Astrocyte (in vitro differentiated cells and primary cell): ENCODE results near the gene CLIP2. TPM values are rescaled to one million over a fixed set of nuclear protein-coding genes. Genes with fewer than 3 reads are reported as not detected.

ENCODE experiments used
- DNase-seq: peaks from one replicate; pipeline ENCODE4 v3.0.0-alpha.2; 2010; ENCODE audit warnings: low read depth
- FAIRE-seq: peaks from 2 replicates; lab custom pipeline; 2011; peaks lifted over from hg19 to GRCh38; lab: Jason Lieb, UNC
- H2AFZ ChIP-seq: 2 replicates; pipeline ENCODE4 v1.6.0; 2012; ENCODE audit warnings: low read depth, low read length, inconsistent platforms
- H3K27ac ChIP-seq: 2 replicates; pipeline ENCODE4 v1.5.1; 2011; ENCODE audit warnings: low read depth, low read length, inconsistent platforms
- H3K27me3 ChIP-seq: 2 replicates; pipeline ENCODE4 v1.6.0; 2011; ENCODE audit warnings: low read length, inconsistent platforms; ENCODE audit not compliant: insufficient read depth
- H3K36me3 ChIP-seq: 2 replicates; pipeline ENCODE4 v1.5.1; 2011; ENCODE audit warnings: low read length, inconsistent platforms; ENCODE audit not compliant: insufficient read depth
- H3K4me1 ChIP-seq: 2 replicates; pipeline ENCODE4 v1.5.1; 2011; ENCODE audit warnings: low read length, inconsistent platforms; ENCODE audit not compliant: insufficient read depth
- H3K4me2 ChIP-seq: 2 replicates; pipeline ENCODE4 v1.6.0; 2012; ENCODE audit warnings: low read length, inconsistent platforms
- H3K4me3 ChIP-seq: 2 replicates; pipeline ENCODE4 v1.5.1; 2011; ENCODE audit warnings: low read depth, mild to moderate bottlenecking, low read length, inconsistent platforms; ENCODE audit not compliant: insufficient read depth
- H3K79me2 ChIP-seq: 2 replicates; pipeline ENCODE4 v1.6.0; 2012; ENCODE audit warnings: mild to moderate bottlenecking, low read length, inconsistent platforms; ENCODE audit not compliant: insufficient read depth
- H3K9ac ChIP-seq: 2 replicates; pipeline ENCODE4 v1.6.0; 2012; ENCODE audit warnings: mild to moderate bottlenecking, low read length, inconsistent platforms
- H3K9me3 ChIP-seq: 2 replicates; pipeline ENCODE4 v1.5.1; 2012; ENCODE audit warnings: low read depth, mild to moderate bottlenecking, low read length, inconsistent platforms; ENCODE audit not compliant: insufficient read depth
- H4K20me1 ChIP-seq: 2 replicates; pipeline ENCODE4 v1.6.0; 2012; ENCODE audit warnings: low read length, inconsistent platforms; ENCODE audit not compliant: insufficient read depth
- H3K27ac Mint-ChIP-seq: one replicate; pipeline ENCODE4 v1.8.0; 2021; ENCODE audit warnings: mild to moderate bottlenecking, mixed read lengths; ENCODE audit not compliant: unreplicated experiment
- H3K27me3 Mint-ChIP-seq: one replicate; pipeline ENCODE4 v1.8.0; 2021; ENCODE audit warnings: low read depth, mixed read lengths; ENCODE audit not compliant: unreplicated experiment
- H3K36me3 Mint-ChIP-seq: one replicate; pipeline ENCODE4 v1.8.0; 2021; ENCODE audit warnings: low read depth, mixed read lengths; ENCODE audit not compliant: unreplicated experiment
- H3K4me1 Mint-ChIP-seq: one replicate; pipeline ENCODE4 v1.8.0; 2021; ENCODE audit warnings: low read depth, mixed read lengths; ENCODE audit not compliant: unreplicated experiment
- H3K4me3 Mint-ChIP-seq: one replicate; pipeline ENCODE4 v1.8.0; 2021; ENCODE audit warnings: mild to moderate bottlenecking, moderate library complexity, mixed read lengths; ENCODE audit not compliant: unreplicated experiment
- H3K9me3 Mint-ChIP-seq: one replicate; pipeline ENCODE4 v1.8.0; 2021; ENCODE audit warnings: mild to moderate bottlenecking, mixed read lengths; ENCODE audit not compliant: unreplicated experiment
- CTCF ChIP-seq: IDR thresholded peaks from 2 replicates; pipeline ENCODE4 v1.5.1; 2011; ENCODE audit warnings: low read depth, mild to moderate bottlenecking, inconsistent platforms, low read length, moderate library complexity; ENCODE audit not compliant: insufficient read depth
- EZH2 ChIP-seq: IDR thresholded peaks from 2 replicates; pipeline ENCODE4 v1.6.1; 2012; ENCODE audit warnings: mild to moderate bottlenecking, low read length, inconsistent platforms; ENCODE audit not compliant: insufficient read depth
- total RNA-seq: library from RNA; stranded (reverse); gene quantifications from 2 replicates; pipeline ENCODE4 v1.2.1, GENCODE V29; 2021

Gene CLIP2
- total RNA-seq, 1 donor from 2014 or later, result 31.4 TPM

DNA sequence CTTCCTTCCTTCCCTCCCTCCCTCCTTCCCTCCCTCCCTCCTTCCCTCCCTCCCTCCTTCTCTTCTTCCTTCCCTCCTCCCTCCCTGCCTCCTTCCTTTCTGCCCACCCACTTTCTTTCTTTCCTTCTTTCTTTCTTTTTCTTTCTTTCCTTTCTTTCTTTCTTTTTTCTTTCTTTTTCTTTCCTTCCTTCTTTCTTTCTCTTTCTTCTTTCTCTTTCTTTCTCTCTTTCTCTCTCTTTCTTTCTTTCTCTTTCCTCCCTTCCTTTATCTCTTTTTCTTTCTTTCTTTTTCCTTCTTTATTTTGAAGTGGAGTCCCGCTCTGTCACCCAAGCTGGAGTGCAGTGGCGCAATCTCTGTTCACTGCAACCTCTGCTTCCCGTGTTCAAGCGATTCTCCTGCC, 130.8 kb downstream of the CLIP2 start:
- TF ChIP-seq EZH2, result no peak
- no peak for TF ChIP-seq CTCF
- FAIRE-seq, result no peak
- Histone ChIP-seq H3K4me3 (no peak overlapping the region), H3K36me3 (no peaks in the 10 kb centered on the region), H2AFZ (no peak overlapping the region), H3K27ac (no peak overlapping the region), H3K27me3 (no peaks in the 10 kb centered on the region), H3K79me2 (no peaks in the 10 kb centered on the region), H3K9ac (no peak overlapping the region), H3K4me2 (no peak overlapping the region), H3K9me3 (no peaks in the 10 kb centered on the region), H4K20me1 (no peaks in the 10 kb centered on the region), H3K4me1 (peaks cover 4% of the 10 kb centered on the region)
- Mint-ChIP-seq H3K4me1 (no peaks in the 10 kb centered on the region), H3K27ac (no peak overlapping the region), H3K27me3 (peaks cover 2% of the 10 kb centered on the region), H3K36me3 (no peaks in the 10 kb centered on the region), H3K4me3 (no peak overlapping the region), H3K9me3 (no peaks in the 10 kb centered on the region)
- DNase-seq, result no peak

DNA sequence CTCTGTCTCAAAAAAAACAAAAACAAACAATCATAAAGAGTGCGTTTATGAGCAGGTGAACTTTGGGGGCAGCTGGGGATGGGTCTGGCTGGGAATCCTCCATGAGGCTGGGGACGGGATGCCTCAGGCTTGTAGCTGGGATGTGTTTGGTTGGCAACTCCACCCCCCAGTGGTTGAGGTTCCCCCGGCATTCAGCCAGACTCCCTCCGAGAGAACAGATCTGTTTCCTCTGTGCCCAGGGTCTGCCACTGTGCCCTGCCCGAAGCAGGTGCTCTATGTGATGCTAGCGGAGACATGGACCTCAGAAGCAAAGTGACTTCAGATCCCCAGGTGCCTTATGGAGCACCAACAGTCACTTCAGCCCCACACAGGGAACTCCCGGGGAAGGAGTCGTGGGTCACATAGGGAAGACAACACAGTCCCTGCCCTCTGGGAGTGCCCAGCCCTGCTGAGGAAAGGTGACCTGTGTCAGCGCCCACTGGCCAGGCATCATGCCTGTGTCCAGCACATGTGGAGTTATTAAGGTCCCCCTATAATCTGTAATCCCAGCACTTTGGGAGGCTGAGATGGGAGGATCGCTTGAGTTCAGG, 135.2 kb downstream of the CLIP2 start:
- Histone ChIP-seq H3K27ac (no peak overlapping the region), H3K4me3 (no peak overlapping the region), H3K4me1 (peaks cover 5% of the 10 kb centered on the region), H3K27me3 (no peaks in the 10 kb centered on the region), H2AFZ (no peak overlapping the region), H3K36me3 (no peaks in the 10 kb centered on the region), H3K9ac (no peak overlapping the region), H4K20me1 (no peaks in the 10 kb centered on the region), H3K79me2 (no peaks in the 10 kb centered on the region), H3K4me2 (no peak overlapping the region), H3K9me3 (no peaks in the 10 kb centered on the region)
- Mint-ChIP-seq H3K9me3 (no peaks in the 10 kb centered on the region), H3K36me3 (no peaks in the 10 kb centered on the region), H3K4me1 (peaks cover 3% of the 10 kb centered on the region), H3K27me3 (peaks cover 2% of the 10 kb centered on the region), H3K4me3 (no peak overlapping the region), H3K27ac (no peak overlapping the region)
- FAIRE-seq, result no peak
- DNase-seq, result no peak
- no peak for TF ChIP-seq EZH2
- no peak for TF ChIP-seq CTCF

GRCh38 chr7:74428023-74428422, 138.8 kb downstream of the CLIP2 start:
- no peaks in the 10 kb centered on the region for H3K9me3 Mint-ChIP-seq
- no peaks in the 10 kb centered on the region for H3K9me3 ChIP-seq
- peaks cover 23% of the 10 kb centered on the region for H3K4me1 ChIP-seq
- no peak overlapping the region for H3K4me3 ChIP-seq
- no peaks in the 10 kb centered on the region for H3K27me3 Mint-ChIP-seq
- H3K36me3 Mint-ChIP-seq, result no peaks in the 10 kb centered on the region
- DNase-seq (no peak), FAIRE-seq (no peak)
- H3K4me2 ChIP-seq, result no peak overlapping the region
- H3K9ac ChIP-seq, result no peak overlapping the region
- H2AFZ ChIP-seq, result no peak overlapping the region
- peak overlapping the region; percentile 7 for H3K4me3 Mint-ChIP-seq
- no peaks in the 10 kb centered on the region for H3K27me3 ChIP-seq
- no peak overlapping the region for H3K27ac ChIP-seq
- H4K20me1 ChIP-seq, result no peaks in the 10 kb centered on the region
- H3K27ac Mint-ChIP-seq, result no peak overlapping the region
- H3K4me1 Mint-ChIP-seq, result peaks cover 3% of the 10 kb centered on the region
- H3K79me2 ChIP-seq, result no peaks in the 10 kb centered on the region
- no peak for TF ChIP-seq CTCF
- TF ChIP-seq EZH2, result no peak
- no peaks in the 10 kb centered on the region for H3K36me3 ChIP-seq
